ENCODE data around the gene HPS1.

DNA sequence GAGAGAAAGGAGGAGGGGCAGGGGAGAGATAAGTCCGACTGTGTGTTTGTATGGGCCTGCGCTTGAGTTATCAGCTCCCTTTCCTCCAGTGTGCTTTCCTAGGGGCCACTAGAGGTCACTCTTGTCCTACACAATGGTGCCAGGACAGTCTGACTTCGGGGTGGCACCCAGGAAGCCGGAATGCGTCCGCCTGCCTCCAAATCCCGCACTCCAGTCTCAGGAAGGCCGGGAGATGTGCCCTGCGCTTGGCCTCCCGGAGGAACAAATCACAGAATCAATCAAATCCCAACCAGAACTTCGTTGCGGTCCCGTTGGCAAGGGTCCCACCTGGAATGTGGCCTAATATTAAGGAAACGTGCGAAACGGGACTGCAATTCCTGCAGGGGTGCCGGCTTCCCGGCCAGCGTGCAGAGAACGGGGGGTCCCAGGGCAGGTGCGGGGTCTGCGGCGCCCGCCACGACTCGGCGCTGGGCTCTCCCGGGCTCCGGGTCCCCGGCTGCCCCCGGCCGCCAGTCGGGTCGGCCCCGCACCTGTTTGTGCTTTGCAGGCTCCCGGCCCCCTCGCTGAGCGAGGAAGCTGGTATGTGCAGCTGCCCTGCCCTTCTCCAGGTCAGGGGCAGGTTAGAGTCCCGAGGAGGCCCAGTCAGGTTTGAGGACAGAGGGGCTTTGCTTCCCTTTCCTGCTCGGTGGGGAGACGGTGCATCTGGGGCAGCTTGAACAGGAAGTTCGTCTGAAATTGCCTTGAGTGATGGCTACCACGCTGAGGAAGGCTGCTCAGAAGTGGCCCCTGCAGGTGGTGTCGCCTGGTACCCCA is 21.0 kb upstream of the HPS1 start:
- TF ChIP-seq GATA2 (IDR thresholded peaks at IDR 0.05; ENCODE audit: low read depth, low read length) (no peak), GATA3 (IDR thresholded peaks at IDR 0.05; ENCODE audit: low read depth, low read length) (no peak)
